Suprapubic skin (tissue), 4 donors: ENCODE results near the gene CD1B. TPM values are rescaled to one million over a fixed set of nuclear protein-coding genes. Genes with fewer than 3 reads are reported as not detected.
"Not testable (repeated sequence)": the region's sequence is repeated elsewhere in the genome, so short reads cannot be mapped to it uniquely, and the experiment has no call there.

ENCODE experiments used
- DNase-seq, 2 donors: peaks; one replicate each; pipeline ENCODE4 v3.0.0-alpha.2; 2019; ENCODE audit warnings: low spot score in 2 of 2
- H3K27ac ChIP-seq: fragments of 200-600 bp; sonication (generic); one replicate; pipeline ENCODE4 v1.5.1; 2019
- H3K27me3 ChIP-seq: fragments of 200-600 bp; sonication (generic); one replicate; pipeline ENCODE4 v1.5.1; 2019
- H3K36me3 ChIP-seq: fragments of 200-600 bp; sonication (generic); one replicate; pipeline ENCODE4 v1.5.1; 2019
- H3K4me1 ChIP-seq: fragments of 200-600 bp; sonication (generic); one replicate; pipeline ENCODE4 v1.5.1; 2019
- H3K4me3 ChIP-seq: fragments of 200-600 bp; sonication (generic); one replicate; pipeline ENCODE4 v1.5.1; 2019; ENCODE audit warnings: mild to moderate bottlenecking
- H3K9me3 ChIP-seq: fragments of 200-600 bp; sonication (generic); one replicate; pipeline ENCODE4 v1.5.1; 2019
- CTCF ChIP-seq, 2 donors: fragments of 200-600 bp in 1 of 2; fragments of 450-650 bp in 1 of 2; sonication (generic) in 1 of 2; IDR thresholded peaks; one replicate each; pipeline ENCODE4 v1.5.1; 2016 to 2019; ENCODE audit warnings: antibody characterized with exemption in 2 of 2, mild to moderate bottlenecking in 1 of 2, moderate library complexity in 1 of 2
- EP300 ChIP-seq: sonication (generic); formaldehyde crosslinking; IDR thresholded peaks from one replicate; pipeline ENCODE4 v1.6.1; 2017; ENCODE audit warnings: antibody characterized with exemption
- POLR2A ChIP-seq, 2 donors: fragments of 450-650 bp; IDR thresholded peaks; one replicate each; pipeline ENCODE4 v1.6.1; 2017; ENCODE audit warnings: antibody characterized with exemption in 2 of 2, mild to moderate bottlenecking in 2 of 2, moderate library complexity in 2 of 2
- POLR2AphosphoS5 ChIP-seq, 3 donors: sonication (generic); formaldehyde crosslinking; IDR thresholded peaks; one replicate each; pipeline ENCODE4 v1.6.1; 2017; ENCODE audit warnings: antibody characterized with exemption in 3 of 3
- WGBS: methylation state at CpG from one replicate; pipeline ENCODE4 v1.1.5; 2018; 5-methylcytosine and 5-hydroxymethylcytosine counted together
- total RNA-seq, 4 donors: library from RNA; depleted of rRNA; stranded (reverse); fragments of >200 nt; gene quantifications; one replicate each; pipeline ENCODE4 v1.1.0, GENCODE V29; 2016

Gene CD1B
- total RNA-seq, 4 donors from 2014 or later, result not detected

GRCh38 chr1:158354255-158354654, 22.9 kb upstream of the CD1B start:
- no peaks in the 10 kb centered on the region for H3K9me3 ChIP-seq
- TF ChIP-seq EP300, result no peak
- no peak for TF ChIP-seq POLR2A (IDR thresholded peaks at IDR 0.05)
- TF ChIP-seq CTCF (IDR thresholded peaks at IDR 0.05), result no peak
- TF ChIP-seq POLR2AphosphoS5 (IDR thresholded peaks at IDR 0.05), result no peak
- H3K36me3 ChIP-seq, result no peaks in the 10 kb centered on the region
- 81% methylated on average over 2 of the region's 2 CpGs for WGBS
- no peak overlapping the region for H3K4me3 ChIP-seq
- no peaks in the 10 kb centered on the region for H3K4me1 ChIP-seq
- no peak overlapping the region for H3K27ac ChIP-seq
- no peaks in the 10 kb centered on the region for H3K27me3 ChIP-seq
- no peak for DNase-seq

GRCh38 chr1:158353303-158354075, 22.2 kb upstream of the CD1B start, which contains the start of gene CD1E:
TSS of gene CD1E (plus strand) at chr1:158353894. CDS start at chr1:158353989, 95 bp downstream.
- H3K36me3 ChIP-seq, result no peaks in the 10 kb centered on the region
- 51% methylated on average over 6 of the region's 6 CpGs for WGBS
- H3K4me3 ChIP-seq, result no peak within 1 kb of the TSS
- H3K27ac ChIP-seq, result no peak within 1 kb of the TSS
- no peak for DNase-seq
- H3K4me1 ChIP-seq, result no peaks in the 10 kb centered on the region
- H3K9me3 ChIP-seq, result no peaks in the 10 kb centered on the region
- no peak for TF ChIP-seq CTCF (IDR thresholded peaks at IDR 0.05)
- H3K27me3 ChIP-seq, result no peaks in the 10 kb centered on the region

- not testable (repeated sequence) for H3K4me3 ChIP-seq, H3K9me3 ChIP-seq, H3K4me1 ChIP-seq, H3K27ac ChIP-seq, H3K36me3 ChIP-seq, DNase-seq, H3K27me3 ChIP-seq
- WGBS, result no CpG with 5 or more reads among the region's 24 CpGs
Measured at GRCh38 chr1:158348946-158349345, 17.6 kb upstream of the CD1B start.

GRCh38 chr1:158336413-158336812, 5.1 kb upstream of the CD1B start:
- not testable (repeated sequence) for H3K27ac ChIP-seq, H3K4me1 ChIP-seq, H3K9me3 ChIP-seq, H3K4me3 ChIP-seq, DNase-seq, H3K36me3 ChIP-seq, H3K27me3 ChIP-seq
- WGBS, result 54% methylated on average over 5 of the region's 7 CpGs

- no peak overlapping the region for H3K27ac ChIP-seq
- H3K27me3 ChIP-seq, result no peaks in the 10 kb centered on the region
- DNase-seq, result no peak
- H3K36me3 ChIP-seq, result no peaks in the 10 kb centered on the region
- H3K9me3 ChIP-seq, result peaks cover 7% of the 10 kb centered on the region
- no peak overlapping the region for H3K4me3 ChIP-seq
- TF ChIP-seq POLR2A (IDR thresholded peaks at IDR 0.05) (no peak), POLR2AphosphoS5 (IDR thresholded peaks at IDR 0.05) (no peak), CTCF (IDR thresholded peaks at IDR 0.05) (no peak), EP300 (no peak)
- no peaks in the 10 kb centered on the region for H3K4me1 ChIP-seq
Measured at GRCh38 chr1:158335213-158335532, 3.8 kb upstream of the CD1B start.

DNA sequence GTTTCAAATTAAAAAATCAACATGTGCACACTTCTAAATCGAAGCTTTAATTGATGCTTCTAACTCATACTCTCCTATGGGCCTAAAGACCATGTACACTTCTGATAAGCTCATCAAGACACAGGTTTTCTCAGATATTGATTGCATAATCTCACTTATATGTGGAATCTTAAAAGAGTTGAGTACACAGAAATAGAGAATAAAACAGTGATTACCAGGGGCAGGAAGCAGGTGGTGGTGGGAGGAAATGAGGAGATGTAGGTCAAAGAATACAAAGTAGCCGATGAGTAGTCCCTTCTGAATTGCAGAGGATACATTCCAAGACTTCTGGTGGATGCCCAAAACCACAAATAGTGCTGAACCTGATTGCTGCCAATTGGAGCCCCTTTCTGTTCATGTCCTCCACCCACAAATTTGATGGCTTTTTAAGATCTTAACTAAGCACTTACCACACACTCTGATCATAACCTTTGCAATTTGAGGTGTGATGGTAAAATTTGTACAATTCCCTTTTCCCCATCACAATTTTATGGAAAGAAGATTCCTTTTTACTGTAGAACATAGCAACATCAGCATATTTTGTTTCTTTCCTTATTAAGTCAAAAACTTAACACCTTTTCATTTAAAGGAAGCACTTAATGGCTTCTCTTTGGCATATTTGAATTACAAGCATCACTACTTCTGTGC, 3.3 kb upstream of the CD1B start:
- H3K4me1 ChIP-seq, result no peaks in the 10 kb centered on the region
- WGBS, result 47% methylated on average over 2 of the region's 2 CpGs

More for the DNA sequence above, 3.3 kb upstream of the CD1B start:
- Histone ChIP-seq H3K27ac (no peak overlapping the region), H3K9me3 (peaks cover 2% of the 10 kb centered on the region), H3K27me3 (no peaks in the 10 kb centered on the region), H3K36me3 (no peaks in the 10 kb centered on the region), H3K4me3 (no peak overlapping the region)
- DNase-seq, result no peak
- no peak for TF ChIP-seq CTCF (IDR thresholded peaks at IDR 0.05)
- no peak for TF ChIP-seq EP300
- no peak for TF ChIP-seq POLR2AphosphoS5 (IDR thresholded peaks at IDR 0.05)
- TF ChIP-seq POLR2A (IDR thresholded peaks at IDR 0.05), result no peak
